HG02759 (cell line): ENCODE results near the gene HSD17B12.
"Not testable (repeated sequence)": the region's sequence is repeated elsewhere in the genome, so short reads cannot be mapped to it uniquely, and the experiment has no call there.

Source experiments
- ATAC-seq: cut with Tn5 transposase; IDR thresholded peaks from one replicate; pipeline ENCODE4 v1.9.1; 2021; ENCODE audit warnings: mild to moderate bottlenecking, moderate library complexity; ENCODE audit not compliant: unreplicated experiment

The HSD17B12 gene

DNA sequence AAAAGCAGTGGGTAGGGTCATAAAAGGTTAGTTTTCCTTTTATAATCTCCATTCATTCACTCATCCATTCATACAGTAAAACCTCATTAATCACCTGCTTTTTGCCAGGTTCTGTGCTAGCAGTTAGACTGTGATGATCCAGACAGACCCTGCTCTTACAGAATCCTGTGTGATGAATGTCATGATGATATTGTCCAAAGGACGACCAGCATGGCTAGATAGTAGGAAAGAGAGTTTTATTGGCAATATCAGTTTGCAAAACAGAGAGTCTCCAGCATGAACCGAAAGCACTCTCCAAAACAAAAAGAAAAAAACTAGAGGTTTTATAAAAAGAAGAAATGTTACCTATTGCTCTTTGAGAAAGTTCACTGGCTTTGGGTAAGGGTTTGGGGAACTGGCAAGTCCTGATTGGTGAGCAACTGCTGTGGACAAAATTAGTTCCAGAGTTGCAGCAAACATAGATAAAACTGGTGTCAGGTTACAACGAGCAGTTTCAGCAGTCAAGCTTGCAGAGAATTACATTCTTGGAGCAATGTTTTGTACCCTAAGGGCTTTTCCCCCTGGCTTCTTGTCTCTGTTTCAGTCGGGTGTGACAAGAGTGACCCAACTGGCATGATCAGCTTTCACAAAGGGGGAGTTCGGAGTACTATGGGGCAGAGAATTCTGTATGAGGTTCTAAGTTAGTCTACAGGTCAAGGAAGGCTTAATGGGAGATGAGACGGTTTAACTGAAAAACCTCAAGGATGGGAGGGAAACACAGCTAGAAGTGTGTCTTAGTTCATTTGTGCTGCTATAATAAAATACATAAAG lies 58.3 kb downstream of the HSD17B12 start:
- ATAC-seq: no peak

DNA sequence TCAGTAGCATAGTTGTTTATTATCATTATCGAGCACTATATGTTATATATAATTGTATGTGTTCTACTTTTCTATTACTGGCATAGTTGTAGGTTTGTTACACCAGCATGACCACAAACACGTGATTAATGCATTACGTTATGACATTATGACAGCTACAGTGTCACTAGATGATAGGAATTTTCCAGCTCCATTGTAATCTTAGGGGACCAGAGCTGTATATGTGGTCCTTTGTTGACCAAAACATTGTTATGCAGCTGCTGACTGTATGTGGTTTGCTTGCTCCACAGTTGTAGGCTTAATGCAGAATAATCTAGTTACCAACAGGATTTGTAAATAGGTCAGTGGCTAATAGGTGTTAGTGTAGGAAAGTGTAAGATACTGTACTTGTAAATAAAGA lies 66.1 kb downstream of the HSD17B12 start:
- ATAC-seq: no peak

DNA sequence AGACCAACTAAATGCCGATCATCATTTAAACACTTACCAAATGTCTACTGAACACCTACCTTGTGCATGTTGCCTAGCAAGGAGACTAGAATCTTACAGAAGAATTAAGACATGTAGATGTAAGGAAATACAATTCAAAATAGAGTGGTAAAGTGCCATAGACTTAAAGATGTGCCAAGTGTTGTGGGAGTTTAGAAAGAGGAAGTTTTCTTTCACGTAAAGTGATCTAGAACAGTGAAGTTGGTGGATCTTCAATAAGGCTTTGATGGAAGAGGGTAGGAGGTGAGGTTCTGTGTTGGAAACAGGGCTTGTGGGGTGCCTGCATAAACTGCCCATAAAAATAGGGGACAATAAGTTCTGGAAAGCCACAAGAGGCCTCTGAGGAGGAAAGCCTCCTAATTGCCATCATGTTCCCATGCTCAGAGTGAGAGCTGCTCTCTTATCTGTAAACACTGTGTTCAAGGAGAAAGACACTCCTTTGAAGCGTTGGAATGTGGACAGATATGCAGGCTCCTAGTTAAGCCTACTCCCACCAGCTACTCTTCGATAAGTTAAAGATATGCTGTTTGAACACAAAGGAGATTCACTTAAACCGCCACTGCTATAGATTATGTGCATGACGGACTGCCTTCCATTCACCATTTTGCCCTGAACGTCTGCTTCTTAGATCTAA lies 66.7 kb downstream of the HSD17B12 start:
- no peak for ATAC-seq

DNA sequence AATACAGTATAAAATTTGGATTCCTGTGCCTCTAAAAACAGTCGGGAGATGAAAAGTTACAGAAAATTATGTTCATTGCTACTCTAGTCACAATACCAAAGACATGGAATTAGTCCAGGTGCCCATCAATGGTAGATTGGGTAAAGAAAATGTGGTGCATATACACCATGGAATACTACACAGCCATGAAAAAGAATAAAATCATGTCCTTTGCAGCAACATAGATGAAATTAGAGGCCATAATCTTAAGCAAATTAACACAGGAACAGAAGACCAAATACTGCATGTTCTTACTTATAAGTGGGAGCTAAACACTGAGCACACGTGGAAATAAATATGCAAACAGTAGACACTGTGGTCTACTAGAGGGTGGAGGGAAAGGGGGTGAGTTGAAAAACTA lies 67.6 kb downstream of the HSD17B12 start:
- ATAC-seq: no peak

DNA sequence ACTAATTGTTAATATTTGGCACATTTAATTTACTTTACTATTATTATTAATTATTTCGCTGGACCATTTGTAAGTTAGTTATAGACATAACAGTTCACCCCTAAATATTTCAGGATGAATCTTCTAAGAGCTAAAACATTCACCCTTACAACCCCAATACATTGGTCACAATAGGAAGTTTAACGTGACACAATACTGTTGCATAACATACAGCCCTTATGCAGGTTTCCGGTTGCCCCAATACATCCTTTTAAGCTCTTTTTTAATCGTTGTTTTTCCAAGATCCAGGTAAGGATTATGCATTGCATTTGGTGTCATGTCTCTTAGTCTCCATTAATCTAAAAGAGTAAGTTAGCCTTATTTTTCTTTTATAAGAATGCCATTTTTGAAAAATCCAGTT lies 71.2 kb downstream of the HSD17B12 start:
- no peak for ATAC-seq

DNA sequence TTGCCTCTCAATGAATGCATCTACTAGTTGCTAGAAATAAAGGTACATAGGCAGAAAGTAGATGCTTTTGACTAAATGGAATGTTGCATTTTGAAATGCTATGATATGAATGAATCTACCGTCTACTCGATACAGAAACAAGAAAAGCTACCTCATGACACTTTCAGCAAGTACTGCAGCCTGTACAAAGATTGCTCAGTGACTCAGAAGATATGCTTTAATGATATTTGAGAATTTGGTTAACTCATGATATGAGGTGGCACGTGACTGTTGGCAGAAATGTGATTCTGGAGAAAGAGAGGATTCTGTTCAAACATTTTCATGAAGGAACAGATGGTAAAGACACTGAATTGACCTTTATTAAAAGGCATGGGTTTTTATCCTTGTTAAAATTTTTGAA lies 76.0 kb downstream of the HSD17B12 start:
- ATAC-seq: no peak

DNA sequence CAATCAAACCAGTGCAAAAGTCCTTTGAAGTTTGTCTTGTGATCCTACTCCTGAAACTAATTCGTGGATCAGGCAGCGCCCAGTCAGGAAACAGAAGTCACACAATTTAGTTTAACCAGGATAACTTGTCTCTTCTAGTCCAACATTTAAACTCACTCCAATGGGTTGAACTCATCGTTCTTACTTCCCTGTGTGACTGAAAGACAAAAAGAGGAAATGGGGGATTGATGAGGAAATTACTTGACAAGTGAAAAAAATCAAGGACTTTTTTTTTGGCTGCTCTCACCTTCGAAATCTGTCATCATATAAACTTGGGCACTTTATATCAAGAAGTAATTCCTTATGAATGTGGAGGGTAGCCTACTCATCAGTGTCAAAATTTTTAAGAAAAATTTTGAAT lies 78.4 kb downstream of the HSD17B12 start:
- no peak for ATAC-seq

DNA sequence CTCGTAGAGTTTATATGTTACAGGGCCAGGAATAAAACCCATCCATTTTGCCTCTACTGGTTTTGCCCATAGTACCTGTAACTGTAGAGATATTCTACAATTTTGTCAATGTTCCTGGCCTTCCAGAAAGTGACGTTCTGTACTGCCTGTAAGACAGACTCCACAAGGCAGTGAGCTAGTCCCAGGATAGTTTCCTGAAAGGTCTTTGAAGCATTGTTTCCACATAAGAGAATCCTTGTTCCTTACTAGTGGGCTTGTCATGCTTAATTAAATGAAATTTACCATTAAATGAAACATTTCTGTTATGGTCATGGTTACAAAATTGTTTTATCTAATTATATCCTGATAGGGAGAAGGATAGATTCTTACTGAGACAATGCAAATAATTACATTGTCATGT lies 80.4 kb downstream of the HSD17B12 start:
- ATAC-seq: no peak

DNA sequence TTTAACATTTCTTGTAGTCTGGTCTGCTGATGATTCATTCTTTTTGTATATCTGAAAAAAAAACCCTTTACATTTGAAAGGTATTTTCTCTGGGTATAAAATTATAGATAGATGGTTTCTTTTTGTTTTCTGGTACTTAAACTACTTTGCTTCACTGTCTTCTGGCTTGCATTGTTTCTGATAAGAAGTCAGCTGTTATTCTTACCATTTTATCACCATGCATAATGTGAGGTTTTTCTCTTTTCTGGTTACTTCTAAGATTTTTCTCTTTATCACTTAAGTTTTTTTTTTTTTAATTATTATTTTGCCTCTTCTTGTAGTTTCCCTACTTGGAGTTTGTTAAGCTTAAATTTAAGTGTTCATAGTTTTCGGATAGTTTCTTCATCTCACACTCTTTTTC lies 84.7 kb downstream of the HSD17B12 start:
- no peak for ATAC-seq

DNA sequence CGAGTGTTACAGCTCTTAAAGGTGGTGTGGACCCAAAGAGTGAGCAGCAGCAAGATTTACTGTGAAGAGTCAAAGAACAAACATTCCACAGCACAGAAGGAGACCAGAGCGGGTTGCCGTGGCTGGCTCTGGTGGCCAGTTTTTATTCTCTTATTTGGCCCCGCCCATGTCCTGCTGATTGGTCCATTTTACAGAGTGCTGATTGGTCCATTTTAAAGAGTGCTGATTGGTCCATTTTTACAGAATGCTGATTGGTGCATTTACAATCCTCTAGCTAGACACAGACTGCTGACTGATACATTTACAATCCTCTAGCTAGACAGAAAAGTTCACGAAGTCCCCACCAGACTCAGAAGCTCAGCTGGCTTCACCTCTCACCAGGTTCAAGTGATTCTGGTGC lies 88.1 kb downstream of the HSD17B12 start:
- ATAC-seq: not testable (repeated sequence)

DNA sequence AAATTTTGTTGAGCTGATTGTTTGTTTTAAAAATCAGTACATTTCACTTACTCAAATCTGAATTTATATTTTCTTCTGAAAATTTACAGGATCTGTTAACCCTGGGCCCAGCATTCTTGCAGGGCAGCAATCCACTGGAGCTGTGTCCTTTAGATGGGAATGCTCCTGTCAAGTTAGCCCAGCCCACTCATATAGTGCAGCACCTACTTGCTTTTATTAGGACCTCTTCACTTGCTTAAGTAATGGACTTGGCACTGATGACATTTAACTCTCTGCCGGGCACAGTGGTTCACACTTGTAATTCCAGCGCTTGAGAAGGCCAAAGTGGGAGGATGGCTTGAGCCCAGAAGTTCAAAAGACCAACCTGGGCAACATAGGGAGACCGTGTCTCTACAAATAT lies 89.6 kb downstream of the HSD17B12 start:
- no peak for ATAC-seq

DNA sequence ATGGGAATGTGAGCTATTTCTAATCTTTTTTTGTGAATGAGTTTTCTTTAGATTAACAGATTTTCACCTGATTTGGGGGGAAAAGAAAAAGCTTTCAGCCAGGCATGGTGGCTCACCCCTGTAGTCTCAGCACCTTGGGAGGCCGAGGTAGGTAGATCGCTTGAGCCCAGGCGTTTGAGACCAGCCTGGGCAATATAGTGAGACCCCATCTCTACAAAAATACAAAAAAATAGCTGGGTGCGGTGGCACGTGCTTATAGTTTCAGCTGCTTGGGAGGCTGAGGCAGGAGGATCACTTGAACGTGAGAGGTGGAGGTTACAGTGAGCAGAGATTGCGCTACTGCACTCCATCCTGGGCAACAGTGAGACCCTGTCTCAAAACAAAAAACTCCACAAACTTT lies 92.2 kb downstream of the HSD17B12 start:
- no peak for ATAC-seq

DNA sequence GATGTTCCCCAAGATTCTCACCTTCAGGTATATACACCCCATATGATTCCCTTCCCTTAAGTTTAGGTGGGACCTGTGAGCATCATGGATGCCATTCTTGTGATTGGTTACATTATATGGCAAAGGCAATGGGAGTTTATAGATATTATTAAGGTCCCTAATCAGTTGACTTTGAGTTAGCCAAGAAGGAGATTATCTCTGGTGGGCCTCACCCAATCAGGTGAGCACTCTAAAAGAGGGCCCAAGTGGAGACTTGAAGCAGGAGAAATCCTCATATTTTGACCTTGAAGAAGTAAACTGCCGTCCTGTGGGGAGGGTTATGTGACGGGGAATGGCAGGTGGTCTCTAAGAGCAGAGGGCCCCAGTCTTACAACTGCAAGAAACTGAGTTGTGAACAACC lies 94.2 kb downstream of the HSD17B12 start:
- ATAC-seq: no peak

DNA sequence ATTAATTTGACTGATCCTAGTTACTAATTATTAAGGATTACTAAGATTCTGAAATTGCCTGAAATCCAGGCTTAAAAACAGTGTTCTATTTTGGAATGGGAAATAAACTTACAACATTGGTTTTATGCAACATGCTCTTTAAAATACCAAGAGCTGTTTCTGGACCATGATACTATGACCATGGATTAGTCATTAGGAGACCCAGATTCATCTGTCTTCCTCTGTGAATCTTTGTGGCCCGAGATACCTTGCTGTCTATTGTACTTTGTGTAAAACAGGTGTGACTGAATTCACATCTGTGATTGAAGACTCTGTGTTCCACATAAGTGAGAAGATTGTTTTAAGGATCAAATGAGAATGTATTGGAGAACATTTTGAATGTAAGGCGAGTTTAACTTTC lies 98.8 kb downstream of the HSD17B12 start:
- ATAC-seq: no peak

DNA sequence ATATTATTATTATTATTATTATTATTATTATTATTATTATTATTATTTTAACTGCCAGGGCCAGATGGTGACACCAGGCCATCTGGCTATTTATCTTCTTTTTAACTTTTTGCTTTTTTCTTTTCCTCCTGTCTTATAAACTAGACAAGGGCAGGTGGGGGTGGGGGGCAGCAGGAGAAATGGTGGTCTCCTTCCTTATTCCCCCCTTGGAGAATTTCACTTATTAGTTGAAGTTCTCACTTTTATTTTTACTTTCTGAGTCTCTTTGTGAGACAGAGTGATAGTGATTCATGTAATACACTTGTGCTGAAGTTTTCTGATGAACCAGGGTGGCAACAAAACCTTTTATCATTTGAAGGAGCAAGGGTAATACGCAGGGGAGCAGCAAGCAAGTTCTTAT lies 103.8 kb downstream of the HSD17B12 start:
- ATAC-seq: no peak

DNA sequence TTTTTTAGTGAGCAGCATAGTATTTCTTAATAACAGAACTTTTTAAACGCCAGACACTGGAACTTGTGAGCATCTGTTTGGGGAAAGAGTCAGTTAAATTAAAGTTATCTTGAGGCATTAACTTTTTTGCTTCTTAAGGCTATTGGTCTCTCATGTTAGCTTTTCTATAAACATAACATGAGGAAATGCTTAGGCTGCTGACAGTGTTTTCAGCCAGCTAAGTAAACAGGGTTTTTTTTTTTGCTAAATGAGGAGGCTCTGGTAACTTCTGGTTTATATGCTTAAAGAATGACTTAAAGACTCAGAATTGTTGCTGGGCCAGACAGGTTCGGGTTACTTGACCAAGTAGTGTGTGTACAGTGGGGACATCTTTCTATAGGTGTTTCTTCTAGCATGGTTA lies 104.3 kb downstream of the HSD17B12 start:
- no peak for ATAC-seq

DNA sequence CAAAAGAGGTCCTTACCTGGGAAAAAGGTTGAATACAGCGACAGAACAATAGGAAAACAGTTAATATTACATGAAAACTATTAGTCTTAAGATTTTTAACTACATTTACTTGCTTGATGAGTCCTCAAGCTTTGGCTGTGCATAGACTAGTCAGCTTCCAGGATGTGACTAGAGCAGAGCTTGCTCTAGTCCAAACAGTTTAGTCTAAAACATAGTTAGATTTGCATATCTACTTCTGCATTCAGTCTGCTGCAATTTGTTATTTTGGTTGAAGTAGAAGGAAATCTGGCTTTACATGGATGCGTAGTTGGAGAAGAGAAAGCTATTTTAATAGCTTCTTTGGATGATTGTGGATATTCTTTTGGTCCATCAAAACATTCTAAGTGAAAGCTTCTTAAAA lies 104.8 kb downstream of the HSD17B12 start:
- ATAC-seq: no peak

DNA sequence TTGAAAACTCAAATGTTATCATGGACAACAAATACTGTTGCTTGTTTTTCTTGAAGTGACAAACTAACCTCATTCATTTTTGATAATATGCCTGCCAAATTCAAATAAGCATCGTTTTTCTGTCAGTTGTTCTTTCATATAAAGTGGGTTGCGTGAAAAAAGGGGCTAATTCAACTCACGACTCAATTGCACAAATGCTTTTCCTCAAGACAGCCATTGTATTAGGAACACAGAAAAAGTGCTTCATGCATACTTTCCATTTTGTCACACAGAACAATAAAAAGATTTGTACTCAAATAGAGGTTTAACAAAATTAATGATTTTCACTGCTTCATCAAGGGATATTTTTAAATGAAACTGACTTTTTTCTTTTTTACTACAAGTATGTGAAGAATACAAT lies 105.5 kb downstream of the HSD17B12 start:
- ATAC-seq: no peak

DNA sequence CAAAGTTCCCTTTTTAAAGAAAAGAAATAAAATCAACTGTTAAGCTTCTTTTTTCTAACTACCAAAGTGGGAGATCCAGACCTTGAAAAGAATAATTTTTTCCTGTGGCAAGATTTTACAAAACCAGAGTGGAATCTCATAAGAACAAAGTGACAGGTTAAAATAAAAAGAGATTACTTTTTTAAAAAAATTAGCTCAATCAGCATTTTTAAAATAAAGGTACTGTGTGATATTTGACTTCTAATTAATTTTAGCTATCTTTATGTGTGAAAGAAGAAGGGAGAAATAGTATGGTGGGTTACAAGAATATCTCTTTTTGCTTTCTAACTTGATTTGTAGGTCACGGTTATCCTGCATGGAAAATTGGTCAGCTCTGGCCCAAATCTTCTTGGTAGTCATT lies 107.3 kb downstream of the HSD17B12 start:
- ATAC-seq: no peak

DNA sequence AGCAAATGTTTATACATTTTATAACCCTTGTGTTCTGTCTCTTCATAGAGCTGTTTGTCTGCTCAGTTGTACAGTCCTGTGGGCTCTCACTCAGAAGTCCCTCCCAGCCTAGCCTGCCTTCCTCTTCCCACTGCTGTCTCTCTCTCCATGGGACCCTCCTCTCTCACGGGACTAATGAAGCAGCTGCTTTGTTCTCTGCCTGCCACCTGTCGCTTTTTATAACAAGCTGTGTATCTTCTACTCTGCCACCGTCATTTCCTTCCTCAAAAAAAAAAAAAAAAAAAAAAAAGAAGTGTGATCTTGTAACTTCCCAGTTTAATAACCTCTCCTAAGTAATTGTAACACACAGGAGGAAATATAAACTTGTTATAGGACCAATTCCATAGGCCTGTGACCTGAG lies 107.9 kb downstream of the HSD17B12 start:
- no peak for ATAC-seq

DNA sequence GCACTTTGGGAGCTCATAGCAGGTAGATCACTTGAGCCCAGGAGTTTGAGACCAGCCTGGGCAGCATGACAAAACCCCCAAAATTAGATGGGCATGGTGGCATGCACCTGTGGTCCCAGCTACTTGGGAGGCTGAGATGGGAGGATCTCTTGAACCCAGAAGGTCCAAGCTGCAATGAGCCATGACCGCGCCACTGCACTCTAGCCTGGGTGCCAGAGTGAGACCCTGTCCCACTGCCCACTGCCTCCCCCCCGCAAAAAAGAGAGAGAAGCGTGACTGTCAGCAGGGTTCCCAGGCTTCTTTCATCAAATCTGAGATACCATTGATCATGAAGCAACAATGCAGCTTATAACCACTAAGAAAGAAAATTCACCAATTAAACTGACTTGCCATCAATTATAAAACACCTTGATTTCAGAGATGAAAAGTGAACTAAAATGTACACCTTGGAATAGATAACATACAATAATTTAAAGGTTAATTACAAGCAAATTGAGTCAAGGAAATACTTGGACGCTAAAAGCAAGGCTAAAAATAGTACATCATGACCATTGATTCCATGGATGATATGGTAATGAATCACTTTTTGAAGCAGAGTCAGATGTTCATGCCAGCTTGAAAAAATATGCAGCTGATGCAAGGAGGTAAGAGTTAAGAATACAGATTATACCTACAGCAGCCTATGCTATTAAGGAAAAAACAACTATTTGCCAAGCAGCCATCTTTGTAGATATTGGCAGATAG lies 109.3 kb downstream of the HSD17B12 start:
- no peak for ATAC-seq

DNA sequence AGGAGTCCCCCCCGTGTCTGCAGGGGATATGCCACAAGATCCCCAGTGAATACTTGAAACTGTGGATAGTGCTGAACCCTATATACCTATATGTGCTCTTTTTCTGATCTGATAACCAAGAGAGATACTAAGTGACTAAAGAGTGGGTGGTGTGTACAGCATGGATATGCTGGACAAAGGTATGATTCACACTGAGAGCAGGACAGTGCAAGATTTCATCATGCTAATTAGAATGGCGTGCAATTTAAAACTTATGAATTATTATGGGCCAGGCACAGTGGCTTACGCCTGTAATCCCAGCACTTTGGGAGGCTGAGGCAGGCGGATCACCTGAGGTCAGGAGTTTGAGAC lies 109.9 kb downstream of the HSD17B12 start:
- ATAC-seq: no peak
